SK-N-SH (cell line): ENCODE data around the gene AJUBA.

Experiments used
- CHD2 ChIP-seq: fragments of 150-350 bp; IDR thresholded peaks from 2 replicates; pipeline ENCODE4 v1.6.1; 2018; ENCODE audit warnings: low read length; ENCODE audit not compliant: partially characterized antibody
- CTCF ChIP-seq: fragments of 200-600 bp; sonication (generic); IDR thresholded peaks from 2 replicates; pipeline ENCODE4 v1.6.1; 2017; ENCODE audit warnings: antibody characterized with exemption, mild to moderate bottlenecking, moderate library complexity
- EZH2phosphoT487 ChIP-seq: fragments of 200-600 bp; sonication (generic); IDR thresholded peaks from 2 replicates; pipeline ENCODE4 v1.6.1; 2017; ENCODE audit warnings: low read depth, mixed run types, mild to moderate bottlenecking, antibody characterized with exemption, moderate library complexity, borderline replicate concordance
- FOXM1 ChIP-seq: IDR thresholded peaks from 2 replicates; pipeline ENCODE4 v1.4.0; 2012; ENCODE audit warnings: low read depth, mild to moderate bottlenecking
- POLR2AphosphoS5 ChIP-seq: IDR thresholded peaks from 2 replicates; pipeline ENCODE4 v1.6.1; 2012; ENCODE audit warnings: low read depth, low read length
- RAD21 ChIP-seq: IDR thresholded peaks from 2 replicates; pipeline ENCODE4 v1.6.1; 2012; ENCODE audit warnings: mild to moderate bottlenecking, low read length
- SIN3A ChIP-seq: IDR thresholded peaks from 2 replicates; pipeline ENCODE4 v1.6.1; 2012; ENCODE audit warnings: low read depth, mild to moderate bottlenecking, low read length, moderate library complexity, borderline replicate concordance
- SMC3 ChIP-seq: IDR thresholded peaks from 2 replicates; pipeline ENCODE4 v1.6.1; 2012; ENCODE audit warnings: low read depth, low read length, improper control_type of control experiment
- TAF1 ChIP-seq: IDR thresholded peaks from 2 replicates; pipeline ENCODE4 v1.6.1; 2012; ENCODE audit warnings: low read depth, mild to moderate bottlenecking, low read length, moderate library complexity, borderline replicate concordance
- TF ChIP-seq, protein P1 (sequence below): IDR thresholded peaks from 2 replicates; pipeline ENCODE4 v1.4.0; 2012; ENCODE audit warnings: low read depth
- TF ChIP-seq, protein P2 (sequence below): IDR thresholded peaks from 2 replicates; pipeline ENCODE4 v1.6.1; 2012; ENCODE audit warnings: mild to moderate bottlenecking, low read depth, low read length, moderate library complexity

DNA sequence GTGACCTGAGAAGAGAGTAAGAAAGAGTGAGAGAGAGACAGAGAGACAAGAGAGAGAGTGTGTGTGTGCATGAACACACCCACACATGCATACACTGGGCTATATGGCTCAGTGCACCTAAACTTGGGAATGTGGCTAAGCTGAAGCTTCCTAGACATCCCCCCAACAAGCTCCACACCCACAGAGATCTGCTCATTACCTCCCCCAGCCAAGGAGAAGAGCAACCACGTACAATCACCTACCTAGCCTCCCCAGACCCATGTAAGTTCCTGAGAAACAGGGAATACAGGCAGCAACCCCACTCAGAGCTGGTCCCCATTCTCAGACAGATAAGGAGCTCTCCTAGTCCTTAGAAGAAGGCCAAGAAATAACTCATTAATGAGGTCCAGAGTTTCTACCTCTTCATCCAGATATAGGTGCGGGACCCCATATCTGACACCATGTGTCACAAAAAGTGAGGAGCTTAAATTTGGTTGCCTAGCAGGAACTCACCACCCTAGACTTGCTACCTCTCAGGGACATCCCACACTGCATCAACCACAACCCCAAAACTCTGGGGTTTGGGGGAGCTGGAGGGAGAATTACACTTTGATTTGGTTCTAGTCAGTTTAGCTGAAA, 9.9 kb downstream of the AJUBA start:
- TF ChIP-seq CTCF (no peak), RAD21 (no peak), CHD2 (no peak), POLR2AphosphoS5 (no peak), FOXM1 (no peak), EZH2phosphoT487 (no peak), TAF1 (no peak), SMC3 (no peak), SIN3A (no peak)
- TF ChIP-seq, protein P1, sequence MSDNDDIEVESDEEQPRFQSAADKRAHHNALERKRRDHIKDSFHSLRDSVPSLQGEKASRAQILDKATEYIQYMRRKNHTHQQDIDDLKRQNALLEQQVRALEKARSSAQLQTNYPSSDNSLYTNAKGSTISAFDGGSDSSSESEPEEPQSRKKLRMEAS, result no peak
- TF ChIP-seq, protein P2, sequence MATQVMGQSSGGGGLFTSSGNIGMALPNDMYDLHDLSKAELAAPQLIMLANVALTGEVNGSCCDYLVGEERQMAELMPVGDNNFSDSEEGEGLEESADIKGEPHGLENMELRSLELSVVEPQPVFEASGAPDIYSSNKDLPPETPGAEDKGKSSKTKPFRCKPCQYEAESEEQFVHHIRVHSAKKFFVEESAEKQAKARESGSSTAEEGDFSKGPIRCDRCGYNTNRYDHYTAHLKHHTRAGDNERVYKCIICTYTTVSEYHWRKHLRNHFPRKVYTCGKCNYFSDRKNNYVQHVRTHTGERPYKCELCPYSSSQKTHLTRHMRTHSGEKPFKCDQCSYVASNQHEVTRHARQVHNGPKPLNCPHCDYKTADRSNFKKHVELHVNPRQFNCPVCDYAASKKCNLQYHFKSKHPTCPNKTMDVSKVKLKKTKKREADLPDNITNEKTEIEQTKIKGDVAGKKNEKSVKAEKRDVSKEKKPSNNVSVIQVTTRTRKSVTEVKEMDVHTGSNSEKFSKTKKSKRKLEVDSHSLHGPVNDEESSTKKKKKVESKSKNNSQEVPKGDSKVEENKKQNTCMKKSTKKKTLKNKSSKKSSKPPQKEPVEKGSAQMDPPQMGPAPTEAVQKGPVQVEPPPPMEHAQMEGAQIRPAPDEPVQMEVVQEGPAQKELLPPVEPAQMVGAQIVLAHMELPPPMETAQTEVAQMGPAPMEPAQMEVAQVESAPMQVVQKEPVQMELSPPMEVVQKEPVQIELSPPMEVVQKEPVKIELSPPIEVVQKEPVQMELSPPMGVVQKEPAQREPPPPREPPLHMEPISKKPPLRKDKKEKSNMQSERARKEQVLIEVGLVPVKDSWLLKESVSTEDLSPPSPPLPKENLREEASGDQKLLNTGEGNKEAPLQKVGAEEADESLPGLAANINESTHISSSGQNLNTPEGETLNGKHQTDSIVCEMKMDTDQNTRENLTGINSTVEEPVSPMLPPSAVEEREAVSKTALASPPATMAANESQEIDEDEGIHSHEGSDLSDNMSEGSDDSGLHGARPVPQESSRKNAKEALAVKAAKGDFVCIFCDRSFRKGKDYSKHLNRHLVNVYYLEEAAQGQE, result no peak
